GM19455 (cell line): Measurements from ENCODE around the gene NLRC3.
A peak's percentile ranks its signal among the peaks of the same experiment; 100 is the strongest.

Experiments
- ATAC-seq: cut with Tn5 transposase; IDR thresholded peaks from one replicate; pipeline ENCODE4 v1.9.1; 2021; ENCODE audit not compliant: unreplicated experiment

NLRC3 gene

GRCh38 chr16:3599121-3599520 is 21.9 kb upstream of the NLRC3 start:
- no peak for ATAC-seq

GRCh38 chr16:3598236-3598635 is 21.0 kb upstream of the NLRC3 start:
- ATAC-seq, result no peak

- ATAC-seq, result no peak
These were observed 20.5 kb upstream of the NLRC3 start for GRCh38 chr16:3597676-3598075.

DNA sequence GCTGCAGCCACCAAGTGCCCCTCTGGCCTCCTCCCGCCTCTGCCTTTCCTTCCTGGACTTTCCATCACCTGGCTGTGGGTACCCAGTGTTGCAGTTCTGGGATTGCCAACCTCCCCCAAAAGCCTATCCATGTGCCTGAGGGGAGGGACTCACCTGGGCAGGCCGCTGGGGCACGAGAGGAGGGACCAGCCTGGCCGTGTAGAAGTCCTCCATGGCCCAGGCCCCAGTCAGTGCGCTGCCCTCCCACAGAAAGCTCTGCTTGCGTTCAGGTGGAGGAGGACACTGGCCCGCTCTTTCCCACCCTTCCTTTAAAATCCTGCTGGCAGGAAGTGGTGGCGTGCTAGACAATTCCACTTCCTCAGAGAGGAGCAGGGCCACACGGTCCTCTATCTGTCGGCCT is 20.0 kb upstream of the NLRC3 start:
- ATAC-seq, result no peak

DNA sequence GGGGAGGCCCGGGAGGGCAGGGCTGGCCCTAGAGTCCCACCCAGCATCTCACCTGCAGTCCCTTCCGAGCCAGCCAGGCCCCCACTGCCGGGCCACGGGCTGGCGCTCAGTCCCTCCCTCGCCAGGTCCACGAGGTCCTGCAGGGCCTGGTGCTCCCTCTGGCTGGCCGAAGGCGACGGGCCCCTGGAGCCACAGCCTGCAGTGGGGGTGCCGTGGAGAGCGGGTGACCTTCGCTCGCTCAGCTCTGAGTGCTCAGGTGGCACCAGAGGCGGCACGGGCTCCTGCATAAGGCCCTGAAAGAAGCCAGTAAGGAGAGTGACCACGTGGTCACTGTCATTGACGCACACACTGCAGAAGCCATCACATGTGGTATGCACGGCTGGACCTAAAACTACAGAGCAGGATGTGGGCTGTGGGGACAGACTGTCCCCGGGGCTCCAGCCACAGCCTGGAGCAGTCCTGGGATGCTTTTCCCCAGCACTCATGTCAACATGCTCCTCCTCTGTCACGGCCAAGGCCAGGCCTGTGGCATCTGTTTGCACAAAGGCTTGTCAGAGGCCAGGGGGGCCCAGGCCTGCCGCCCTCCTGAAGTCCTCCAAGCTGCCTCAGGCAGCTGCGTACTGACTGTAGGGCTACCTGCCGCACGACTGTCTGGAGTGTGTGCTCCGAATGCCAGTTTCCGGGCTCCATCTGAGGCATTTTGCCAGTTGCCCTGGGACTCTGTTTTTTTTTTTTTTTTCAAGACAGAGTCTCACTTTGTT is 19.1 kb upstream of the NLRC3 start:
- no peak for ATAC-seq

DNA sequence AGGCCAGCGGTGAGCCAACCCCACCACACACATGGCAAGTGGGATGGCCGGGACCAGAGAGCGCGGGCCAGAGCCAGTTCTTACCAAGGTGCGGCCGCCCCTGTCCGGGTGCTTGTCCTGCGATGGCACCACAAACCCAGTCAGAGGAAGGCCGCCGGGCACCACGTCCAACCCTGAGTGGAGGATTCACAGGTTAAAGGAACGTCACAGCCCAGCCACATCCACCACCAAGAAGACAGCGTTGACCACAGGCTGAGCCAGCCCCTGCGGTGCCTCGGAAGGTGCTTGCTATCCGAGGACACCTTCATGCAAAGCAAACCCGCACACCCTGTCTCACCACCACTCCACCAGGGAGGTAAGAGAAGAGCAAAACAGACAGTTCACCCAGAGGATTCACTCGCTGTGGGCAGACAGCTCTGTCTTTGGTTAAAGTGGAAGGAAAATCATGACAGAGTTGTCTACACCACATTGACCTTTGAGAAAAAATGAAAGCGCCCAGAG is 18.4 kb upstream of the NLRC3 start:
- ATAC-seq, result no peak

DNA sequence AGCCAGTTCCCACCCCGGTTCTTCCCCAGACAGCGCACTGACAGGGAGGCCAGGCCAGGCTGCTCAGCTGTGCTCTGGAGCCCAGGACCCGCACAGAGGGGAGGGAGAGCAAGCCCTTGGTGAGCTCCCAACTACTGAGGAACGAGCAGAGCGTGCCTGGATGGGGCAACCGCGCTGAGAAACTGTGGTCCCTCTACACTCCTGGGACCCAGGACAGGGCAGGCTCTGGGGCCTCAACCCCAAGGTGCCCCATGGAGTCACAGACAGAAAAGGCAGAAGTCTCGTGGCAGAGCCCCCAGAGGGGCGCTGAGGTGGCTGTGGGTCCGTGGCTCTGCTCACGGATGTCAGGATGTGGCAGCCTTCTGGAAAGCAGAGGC is 17.9 kb upstream of the NLRC3 start:
- no peak for ATAC-seq

GRCh38 chr16:3594316-3595109 is 17.3 kb upstream of the NLRC3 start:
- no peak for ATAC-seq

GRCh38 chr16:3592559-3592958 is 15.4 kb upstream of the NLRC3 start:
- ATAC-seq, result no peak

- ATAC-seq, result no peak
These were observed 14.8 kb upstream of the NLRC3 start for GRCh38 chr16:3591991-3592390.

GRCh38 chr16:3591436-3591803 is 14.2 kb upstream of the NLRC3 start:
- no peak for ATAC-seq

DNA sequence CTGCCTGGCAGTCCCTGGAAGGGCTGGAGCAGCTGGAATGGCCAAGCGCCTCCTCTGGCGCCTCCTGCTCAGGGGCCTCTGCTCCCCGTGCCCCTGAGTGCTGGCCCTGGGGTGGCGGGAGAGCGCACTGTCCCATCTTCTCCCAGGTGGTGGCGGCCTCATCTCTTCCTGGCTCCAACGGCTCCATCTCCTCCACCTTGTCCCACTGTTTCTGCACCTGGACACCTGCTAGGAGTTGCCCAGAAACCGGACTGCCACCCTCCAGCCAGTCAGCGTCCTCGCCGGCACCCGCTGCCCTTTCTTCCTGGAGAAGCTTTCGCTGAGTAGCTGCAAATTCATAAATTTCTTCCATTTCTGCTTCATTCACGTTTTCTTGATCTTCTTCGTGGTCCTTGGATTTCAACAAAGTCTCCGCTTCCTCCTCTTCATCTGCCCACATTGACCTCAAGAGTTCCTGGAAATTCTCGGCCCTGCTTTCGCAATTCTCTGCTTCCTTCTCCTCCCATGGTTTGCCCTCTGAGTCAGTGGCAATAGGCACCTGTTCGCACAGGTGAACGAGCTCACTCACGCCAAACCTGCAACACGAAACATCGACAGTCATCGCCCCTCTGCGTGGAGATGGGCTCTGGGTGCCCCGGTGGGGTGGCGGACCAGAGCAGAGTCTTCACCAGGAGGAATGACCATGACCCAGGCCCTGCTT is 13.7 kb upstream of the NLRC3 start:
- no peak for ATAC-seq

DNA sequence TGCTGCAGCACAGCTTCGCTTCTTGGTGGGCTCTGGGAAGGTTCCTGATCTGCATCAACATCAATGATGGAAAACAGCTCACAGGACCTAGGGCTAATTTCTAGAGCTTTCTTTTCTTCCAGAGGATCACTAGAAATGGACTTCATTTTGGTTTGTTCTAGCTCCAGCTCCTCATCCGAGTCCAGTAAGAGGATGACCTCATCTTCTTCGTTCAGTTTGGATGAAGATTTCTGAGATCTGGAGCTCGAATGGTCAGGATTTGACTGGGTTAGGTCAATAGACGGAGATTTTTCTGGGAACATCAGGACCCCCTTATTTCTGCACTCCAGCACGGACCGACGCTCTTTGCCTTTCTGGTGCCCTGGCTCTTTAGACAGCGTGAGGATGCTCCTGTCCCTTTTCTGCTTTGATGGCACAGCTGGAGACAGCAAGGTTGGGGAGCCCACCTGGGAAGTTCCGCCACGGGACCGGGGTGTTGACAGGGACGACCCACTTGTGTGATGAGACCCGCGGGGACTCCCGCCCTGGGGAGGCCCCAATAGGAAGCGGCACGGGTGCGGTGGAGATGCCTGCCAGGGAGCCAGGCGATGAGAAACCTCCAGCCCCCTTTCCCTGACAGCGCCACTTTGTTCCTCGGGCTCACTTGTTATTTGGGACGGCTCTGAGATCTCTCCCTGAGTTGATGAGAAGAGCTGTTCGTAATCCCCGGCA is 12.9 kb upstream of the NLRC3 start:
- no peak for ATAC-seq

GRCh38 chr16:3589441-3589921 is 12.3 kb upstream of the NLRC3 start:
- no peak for ATAC-seq

DNA sequence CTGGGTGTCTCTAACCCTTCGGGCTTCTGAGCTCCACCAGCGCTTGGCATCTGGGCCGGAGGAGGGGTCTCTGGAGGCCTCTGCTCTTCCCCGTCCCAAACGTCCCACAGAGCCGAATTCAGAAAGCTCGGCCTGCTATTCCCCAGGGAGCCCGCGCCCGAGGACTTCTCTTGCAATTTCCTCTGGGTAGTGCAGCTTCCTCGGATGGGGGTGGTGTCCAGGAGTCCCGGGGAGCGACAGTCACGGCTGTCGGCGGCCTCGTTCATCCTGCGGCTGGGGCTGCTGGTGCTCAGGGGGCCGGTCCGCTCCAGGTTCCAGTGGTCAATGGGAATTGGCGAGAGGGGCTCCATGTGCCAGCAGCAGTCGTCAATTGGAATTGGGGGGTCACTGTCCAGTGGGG is 11.8 kb upstream of the NLRC3 start:
- no peak for ATAC-seq

DNA sequence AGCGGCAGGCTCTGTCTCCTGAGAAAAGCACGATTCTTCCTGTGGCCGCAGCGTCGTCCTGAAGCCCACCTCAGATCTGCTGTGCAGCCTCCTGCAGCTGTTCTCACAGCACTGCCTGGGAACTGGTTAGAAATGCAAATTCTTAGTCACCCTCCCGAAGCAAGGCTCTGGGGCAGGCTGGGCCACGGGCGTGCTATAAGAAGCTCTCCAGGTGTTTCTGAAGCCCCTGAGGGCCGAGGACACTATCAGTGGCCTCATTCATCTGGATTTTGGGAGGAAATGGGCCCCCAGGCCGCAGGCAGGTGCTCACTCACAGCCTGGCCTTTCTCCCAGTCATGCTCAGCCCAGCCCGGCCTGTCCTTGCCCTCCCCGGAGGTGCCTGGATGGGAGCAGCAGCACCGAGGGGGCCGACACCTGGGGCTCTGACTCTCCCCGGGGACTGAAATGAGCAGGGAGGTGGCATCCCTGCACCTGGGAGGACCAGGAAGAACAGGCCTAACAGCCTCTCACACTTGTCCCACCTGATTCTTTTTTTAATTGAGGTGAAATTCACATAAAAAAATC is 10.4 kb upstream of the NLRC3 start:
- peak; percentile 61 for ATAC-seq

- no peak for ATAC-seq
These were observed 7.2 kb upstream of the NLRC3 start for GRCh38 chr16:3584412-3584811.

DNA sequence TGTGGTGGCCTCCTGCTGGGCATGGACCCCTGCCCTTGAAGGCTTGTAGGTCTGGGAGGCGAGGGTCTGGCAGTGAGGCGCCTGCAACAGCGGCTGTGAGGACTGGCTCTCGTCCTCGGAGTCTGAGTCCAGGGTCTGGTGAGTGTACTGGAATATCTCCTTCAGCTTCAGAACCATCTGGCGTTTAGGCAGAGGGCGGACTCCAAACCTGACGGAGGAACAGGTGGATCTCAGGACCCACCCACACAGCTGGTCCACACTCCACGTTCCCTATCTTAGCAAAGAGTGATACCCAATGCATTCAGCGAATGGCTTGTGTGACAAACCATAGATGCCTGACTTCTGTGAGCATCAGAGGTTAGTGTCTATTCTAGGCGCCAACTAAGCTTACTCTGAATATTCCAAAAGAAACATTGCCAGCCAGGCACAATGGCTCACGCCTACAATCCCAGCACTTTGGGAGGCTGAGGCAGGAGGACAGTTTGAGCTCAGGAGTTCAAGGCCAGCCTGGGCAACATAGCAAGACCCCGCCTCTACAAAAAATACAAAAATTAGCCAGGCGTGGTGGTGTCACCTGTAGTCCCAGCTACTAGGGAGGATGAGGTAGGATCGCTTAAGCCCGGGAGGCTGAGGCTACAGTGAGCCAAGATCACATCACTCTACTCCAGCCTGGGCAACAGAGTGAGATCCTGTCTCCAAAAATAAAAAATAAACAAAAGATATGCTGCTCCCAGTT is 6.3 kb upstream of the NLRC3 start:
- no peak for ATAC-seq

- no peak for ATAC-seq
These were observed 5.3 kb upstream of the NLRC3 start for GRCh38 chr16:3582276-3583165.
